ENCODE results near the gene PEA15.

The PEA15 gene, protein sequence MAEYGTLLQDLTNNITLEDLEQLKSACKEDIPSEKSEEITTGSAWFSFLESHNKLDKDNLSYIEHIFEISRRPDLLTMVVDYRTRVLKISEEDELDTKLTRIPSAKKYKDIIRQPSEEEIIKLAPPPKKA

DNA sequence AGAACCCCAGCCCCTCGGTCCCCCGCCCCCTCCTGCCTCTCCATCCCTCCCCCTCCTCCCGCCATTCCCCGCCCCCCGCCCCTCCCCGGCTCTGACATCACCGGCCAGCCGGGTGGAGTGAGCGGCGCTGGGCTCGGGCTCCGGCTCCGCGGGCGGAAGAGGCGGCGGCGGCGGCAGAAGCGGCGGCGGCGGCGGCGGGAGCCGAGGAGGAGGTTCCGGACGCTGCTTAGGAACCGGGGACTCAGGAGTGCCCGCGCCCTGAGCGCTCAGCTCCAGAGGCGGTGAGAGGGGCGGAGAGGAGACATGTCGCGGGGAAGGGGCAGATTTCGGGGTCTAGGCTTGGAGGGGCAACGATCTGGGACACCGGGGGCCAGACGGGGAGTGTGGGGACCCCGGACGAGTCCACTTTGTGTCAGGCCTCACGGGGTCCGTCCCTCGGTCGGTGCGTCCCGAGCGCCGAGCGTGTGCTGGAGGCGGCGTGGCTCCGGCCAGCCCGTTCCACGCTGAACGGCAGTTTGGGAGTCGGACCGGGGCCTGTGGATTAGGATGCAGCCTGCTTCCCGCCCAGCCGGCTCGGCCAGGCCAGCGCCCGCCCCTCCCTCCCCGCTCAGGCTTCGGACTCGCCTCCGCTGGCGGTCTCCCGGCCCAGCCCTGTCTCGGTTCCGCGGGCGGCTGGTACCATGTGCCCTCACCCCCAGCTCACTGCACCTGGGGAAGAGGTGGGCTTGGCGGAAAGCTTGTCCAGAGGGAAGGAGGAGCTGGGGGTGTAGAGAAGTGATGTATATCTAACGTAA is at the start of gene PEA15:
PEA15 (plus strand) TSS at position 143 of the 794 bp plus-strand sequence. CDS start 6,161 bp downstream, outside the sequence.
- peak; percentile 49 for DNase-seq

DNA sequence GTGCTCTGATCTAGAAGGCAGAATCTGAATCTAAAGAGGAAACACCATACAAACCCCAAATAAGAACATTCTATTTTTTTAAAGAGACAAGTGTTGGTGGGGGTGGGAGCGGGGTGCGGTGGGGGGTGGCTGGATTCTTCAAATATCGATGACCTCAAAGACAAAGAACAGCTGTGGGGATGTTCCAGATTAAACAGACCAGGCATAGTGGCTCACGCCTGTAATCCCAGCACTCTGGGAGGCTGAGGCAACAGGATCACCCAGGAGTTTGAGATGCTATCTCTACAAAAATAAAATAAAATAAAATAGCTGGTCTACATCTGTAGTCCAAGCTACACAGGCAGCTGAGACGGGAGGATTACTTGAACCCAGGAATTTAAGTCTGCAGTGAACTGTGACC is 48.8 kb upstream of the PEA15 start:
- no peak for DNase-seq

DNA sequence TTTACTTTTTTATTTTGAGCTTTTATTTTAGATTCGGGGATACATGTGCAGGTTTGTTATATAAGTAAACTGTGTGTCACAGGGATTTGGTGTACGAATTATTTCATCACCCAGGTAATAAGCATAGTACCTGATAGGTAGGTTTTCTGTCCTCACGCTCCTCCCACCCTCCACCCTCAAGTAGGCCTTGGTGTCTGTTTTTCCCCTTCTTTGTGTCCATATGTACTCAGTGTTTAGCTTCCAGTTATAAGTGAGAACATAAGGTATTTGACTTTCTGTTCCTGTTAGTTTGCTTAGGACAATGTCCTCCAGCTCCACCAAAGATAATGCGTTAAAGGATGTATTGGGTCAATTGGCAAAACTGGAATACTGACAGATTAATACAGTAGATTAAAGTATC is 48.0 kb upstream of the PEA15 start:
- DNase-seq = no peak

DNA sequence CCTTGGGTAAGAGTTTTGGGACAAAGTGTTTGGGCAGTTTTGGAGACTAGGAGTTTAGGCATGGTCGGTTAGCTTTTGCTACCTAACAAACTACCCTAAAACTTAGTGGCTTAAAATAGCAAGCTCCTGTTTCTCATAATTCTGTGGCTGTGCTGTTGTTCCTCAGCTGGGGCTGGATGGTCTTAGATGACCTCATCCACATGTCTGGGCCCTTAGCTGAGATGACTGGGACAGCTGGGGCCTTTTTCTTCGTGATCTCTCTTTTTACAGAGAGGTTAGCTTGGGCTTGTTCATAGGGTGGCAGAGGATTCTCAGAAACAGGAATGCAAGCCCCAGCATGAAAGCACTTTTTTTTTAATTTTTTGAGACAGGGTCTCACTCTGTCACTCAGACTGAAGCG is 47.2 kb upstream of the PEA15 start:
- DNase-seq = no peak

DNA sequence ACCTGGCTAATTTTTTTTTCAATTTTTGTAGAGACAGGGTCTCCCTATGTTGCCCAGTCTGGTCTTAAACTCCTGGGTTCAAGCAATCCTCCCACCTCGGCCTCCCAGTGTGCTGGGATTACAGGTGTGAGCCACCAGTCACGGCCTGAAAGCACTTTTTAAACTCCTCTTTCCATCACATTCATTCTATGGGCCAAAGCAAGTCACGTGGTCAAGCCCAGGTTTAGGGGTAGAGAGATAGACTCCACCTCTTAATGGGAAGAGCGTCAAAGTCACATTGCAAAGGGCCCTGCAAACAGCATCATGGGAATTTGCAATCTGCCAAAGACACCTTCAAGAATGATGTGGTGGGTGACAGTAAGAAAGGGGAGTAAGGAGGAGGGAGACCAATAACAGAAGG is 46.6 kb upstream of the PEA15 start:
- DNase-seq = no peak

DNA sequence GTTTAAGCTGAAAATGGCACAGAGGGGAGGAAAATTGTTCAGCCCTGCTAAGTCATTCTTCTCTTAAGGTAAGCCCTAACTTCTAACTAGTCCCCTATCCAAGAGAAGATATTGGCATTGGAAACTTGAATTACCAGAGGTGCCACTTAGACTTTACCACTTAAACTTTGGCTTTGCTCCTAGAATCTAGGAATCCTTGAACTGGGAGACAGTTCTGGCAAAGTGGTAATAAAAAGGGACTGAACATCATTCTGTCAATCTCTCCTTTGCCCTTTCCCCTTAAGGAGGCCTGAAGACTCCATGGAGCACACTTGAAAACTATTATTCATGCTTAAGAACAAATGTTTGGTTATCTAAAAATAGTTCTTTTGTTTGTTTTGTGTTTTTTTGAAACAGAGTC is 45.3 kb upstream of the PEA15 start:
- no peak for DNase-seq

DNA sequence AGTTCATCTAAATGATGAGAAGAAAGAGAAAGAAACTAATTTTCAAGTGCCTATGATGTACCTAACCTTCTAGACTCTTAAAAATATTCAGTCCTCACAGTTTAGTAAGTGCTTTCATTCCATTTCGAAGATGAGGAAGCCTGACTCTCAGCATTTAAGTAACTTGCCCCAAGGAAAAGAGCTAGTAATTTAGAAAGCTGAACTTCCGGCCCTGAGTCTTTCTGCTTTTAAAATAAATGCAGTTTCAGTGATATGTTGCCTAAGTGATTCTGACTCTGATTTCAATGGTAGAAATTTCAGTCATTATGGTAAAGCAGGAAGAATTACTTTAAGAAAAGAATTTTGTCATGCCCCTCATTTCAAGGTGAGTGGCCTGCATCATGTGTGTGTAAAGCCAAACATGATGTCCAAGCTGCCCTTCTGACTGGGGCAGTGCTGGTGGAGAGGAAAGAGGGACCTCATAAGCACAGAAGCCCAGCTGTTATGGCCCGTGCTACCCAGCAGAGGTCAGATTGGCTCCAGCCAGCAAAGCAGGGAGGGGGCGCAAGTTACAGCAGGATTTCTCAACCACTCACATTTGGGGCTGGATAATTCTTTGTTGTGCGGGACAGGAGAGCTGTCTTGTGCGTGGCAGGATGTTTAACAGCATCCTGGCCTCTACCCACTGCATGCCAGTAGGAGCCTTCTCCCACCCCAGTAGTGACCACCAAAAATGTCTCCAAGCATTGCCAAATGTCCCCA is 43.0 kb upstream of the PEA15 start:
- DNase-seq = no peak

DNA sequence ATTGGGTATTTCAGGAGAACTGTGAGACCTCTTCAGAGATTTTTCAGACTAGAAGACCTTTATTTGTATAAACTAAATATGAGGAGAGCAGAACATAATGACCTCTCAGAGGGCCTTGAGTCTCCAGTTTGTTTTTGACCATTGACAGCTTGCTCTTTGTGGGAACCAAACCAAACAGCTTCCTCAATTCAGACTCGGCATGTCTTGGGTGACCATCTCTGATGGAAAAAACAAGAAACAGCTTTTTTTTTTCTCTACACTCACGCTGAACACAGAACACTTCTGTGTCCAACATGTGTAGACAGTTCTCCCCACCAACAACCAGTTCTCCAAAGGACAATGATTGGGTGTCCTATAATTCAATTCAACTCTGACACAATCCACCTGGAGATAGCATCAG is 42.3 kb upstream of the PEA15 start:
- no peak for DNase-seq

DNA sequence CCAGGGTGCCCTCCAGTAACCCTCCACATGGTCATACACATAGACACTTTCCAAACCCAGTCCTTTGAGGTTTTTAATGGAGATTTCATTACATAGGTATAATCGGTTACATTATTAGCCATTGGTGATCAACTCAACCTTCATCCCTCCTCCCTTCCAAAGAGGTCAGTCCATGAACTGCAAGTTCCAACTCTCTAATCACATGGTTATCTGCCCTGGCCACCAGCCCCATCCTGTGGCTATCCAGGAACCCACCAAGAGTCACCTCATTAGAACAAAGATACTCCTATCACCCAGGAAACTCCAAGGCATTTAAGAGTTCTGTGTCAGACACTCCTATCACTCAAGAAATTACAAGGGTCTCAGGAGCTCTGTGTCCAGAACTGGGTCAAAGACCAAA is 41.6 kb upstream of the PEA15 start:
- no peak for DNase-seq

DNA sequence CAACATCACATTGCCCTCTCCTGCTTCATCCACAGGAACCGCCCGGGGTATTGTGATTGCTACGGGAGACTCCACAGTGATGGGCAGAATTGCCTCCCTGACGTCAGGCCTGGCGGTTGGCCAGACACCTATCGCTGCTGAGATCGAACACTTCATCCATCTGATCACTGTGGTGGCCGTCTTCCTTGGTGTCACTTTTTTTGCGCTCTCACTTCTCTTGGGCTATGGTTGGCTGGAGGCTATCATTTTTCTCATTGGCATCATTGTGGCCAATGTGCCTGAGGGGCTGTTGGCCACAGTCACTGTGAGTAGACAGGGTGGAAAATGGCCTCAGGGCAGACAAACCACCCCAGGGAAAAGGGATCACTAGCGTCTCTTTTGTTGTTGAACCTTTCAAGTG is 41.1 kb upstream of the PEA15 start:
- DNase-seq = no peak

DNA sequence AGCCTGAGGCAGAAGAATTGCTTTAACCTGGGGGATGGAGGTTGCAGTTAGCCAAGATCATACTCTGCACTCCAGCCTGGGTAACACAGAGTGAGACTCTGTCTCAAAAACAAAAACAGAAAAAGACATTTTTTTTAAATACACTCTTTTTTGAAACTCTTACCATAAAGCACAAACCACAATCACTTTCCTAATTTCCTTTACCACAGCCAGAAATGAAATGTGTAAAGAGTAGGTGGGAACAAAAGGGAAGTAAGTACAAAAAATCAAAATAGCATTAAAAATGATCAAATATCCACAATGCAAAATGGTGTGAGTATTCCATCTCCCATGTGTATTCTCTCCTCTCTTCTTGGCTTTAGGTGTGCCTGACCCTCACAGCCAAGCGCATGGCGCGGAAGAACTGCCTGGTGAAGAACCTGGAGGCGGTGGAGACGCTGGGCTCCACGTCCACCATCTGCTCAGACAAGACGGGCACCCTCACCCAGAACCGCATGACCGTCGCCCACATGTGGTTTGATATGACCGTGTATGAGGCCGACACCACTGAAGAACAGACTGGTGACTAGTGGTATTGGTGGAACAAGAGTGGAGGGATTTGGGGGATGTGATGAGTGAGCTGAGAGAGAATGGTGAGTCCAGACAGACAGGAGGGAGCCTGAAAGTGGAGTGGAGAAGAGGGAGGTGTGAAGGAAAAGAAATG is 38.9 kb upstream of the PEA15 start:
- no peak for DNase-seq

DNA sequence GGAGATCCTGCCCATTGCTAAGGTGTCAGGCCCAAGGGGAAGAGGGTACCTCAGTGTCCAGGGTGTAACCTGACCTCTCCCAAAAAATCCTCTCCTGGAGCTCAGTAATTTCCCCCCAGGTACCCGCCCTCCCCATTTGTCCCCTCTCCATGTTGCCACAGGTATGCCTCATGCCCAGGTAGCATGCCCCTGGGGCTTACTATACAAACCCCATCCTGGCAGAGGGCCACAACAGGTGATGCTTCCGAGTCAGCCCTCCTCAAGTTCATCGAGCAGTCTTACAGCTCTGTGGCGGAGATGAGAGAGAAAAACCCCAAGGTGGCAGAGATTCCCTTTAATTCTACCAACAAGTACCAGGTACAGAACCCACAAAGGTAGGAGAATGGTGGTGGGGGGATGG is 38.1 kb upstream of the PEA15 start:
- no peak for DNase-seq

DNA sequence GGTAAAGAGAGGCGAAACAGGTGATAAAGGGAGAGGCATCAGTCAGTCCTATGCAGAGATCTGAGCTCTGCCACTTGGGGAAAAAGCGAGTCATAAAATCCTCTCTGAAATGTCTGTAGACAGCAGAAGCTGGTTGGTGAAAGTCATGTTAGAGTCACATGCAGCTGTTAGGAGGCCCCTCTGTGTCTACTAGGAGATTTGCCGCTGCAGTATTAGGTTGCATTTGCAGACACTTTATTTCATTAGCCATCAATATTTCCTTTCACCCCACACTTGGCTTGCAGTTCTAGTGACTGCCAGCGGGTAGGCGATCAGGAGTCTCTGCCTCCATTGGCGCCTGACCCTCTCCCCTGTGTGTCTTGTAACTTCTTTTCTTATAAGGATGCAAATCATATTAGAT is 37.6 kb upstream of the PEA15 start:
- no peak for DNase-seq

DNA sequence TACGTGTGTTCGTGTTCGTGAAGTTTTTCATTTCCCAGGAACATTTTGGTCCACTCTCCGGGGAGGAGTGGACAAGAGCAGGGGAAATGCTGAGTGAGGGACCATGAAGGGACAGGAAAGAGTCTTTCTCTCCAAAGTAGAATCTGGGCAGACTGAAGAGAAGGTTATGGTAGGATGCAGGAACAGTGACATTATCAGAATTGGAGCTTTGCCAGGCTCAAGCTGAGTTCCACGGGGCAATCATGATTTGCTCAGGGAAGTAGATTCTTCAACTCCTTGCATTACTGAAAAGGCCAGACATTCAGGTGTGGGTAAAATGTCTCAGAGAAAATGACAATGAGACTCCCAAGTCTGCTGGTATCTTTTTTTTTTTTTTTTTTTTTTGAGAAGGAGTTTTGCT is 37.2 kb upstream of the PEA15 start:
- DNase-seq = no peak

DNA sequence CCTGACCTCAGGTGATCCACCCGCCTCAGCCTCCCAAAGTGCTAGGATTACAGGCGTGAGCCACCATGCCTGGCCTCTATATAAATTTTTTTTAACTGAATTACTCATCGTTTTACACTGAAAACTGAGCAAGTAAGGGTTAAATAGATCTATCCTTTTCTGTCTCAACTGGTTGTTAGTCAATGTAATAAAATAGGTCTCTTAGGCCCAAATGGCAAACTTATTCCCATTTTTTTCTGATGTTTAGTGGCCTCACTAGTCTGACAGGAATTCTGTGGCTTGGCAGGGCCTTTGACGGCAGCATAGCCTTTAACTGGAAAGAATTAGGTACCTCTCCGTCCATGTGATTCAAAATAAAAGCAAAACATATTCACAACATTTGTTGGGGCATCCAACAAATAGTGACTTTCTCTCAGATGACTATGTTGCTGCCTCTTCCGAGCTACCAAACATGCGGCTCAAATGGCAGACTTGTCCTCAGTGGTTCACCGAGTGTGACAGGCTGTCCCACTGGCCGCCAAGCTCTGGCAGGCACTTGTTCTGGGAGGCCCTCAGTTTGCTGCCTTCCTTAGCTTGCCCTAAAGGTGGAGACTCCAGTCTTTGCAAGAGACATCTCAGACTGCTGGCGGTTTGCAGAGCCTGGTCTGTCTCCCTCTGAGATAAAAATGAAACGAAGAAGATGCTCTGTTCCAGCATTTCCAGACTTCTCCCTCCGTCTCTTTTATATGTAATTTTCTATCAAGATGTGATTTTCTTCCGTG is 36.4 kb upstream of the PEA15 start:
- no peak for DNase-seq

DNA sequence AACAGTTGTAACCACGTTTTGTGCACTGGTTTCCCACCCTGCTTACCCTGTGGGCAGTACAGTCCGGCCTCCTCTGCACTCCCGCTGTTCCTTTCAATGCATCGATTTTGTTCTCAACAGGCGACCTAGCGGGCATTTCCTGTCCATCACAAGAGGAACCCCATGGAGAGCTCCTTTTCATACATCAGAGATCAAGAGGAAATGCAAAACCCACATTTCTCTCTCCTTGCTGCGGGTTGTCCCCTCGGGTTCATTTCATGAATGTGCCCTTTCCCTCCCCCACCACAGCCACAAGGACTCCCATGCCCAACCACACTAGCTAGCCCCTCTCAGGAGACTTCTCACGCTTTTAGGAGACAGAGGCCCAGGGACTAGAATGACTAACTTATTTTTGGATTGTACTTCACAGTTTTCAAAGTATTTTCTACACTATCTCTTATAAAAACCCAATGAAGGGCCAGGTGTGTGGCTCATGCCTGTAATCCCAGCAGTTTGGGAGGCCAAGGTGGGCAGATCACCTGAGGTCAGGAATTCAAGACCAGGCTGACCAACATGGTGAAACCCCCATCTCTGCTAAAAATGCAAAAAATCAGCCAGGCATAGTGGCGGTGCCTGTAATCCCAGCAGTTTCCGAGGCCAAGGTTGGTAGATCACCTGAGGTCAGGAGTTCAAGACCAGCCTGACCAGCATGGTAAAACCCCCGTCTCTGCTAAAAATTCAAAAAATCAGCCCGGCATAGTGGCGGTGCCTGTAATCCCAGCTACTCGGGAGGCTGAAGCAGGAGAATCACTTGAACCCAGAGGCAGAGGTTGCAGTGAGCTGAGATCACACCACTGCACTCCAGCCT is 35.4 kb upstream of the PEA15 start:
- DNase-seq = no peak

DNA sequence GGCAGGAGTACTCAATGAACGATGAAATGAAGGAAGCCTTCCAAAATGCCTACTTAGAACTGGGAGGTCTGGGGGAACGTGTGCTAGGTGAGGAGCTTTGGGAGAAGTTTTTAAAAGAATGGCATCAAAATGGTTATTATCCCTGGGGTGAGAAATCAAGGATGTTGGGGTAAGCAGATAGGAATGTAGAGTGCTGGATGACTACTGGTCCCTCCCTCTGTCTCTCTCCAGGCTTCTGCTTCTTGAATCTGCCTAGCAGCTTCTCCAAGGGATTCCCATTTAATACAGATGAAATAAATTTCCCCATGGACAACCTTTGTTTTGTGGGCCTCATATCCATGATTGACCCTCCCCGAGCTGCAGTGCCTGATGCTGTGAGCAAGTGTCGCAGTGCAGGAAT is 33.8 kb upstream of the PEA15 start:
- no peak for DNase-seq

DNA sequence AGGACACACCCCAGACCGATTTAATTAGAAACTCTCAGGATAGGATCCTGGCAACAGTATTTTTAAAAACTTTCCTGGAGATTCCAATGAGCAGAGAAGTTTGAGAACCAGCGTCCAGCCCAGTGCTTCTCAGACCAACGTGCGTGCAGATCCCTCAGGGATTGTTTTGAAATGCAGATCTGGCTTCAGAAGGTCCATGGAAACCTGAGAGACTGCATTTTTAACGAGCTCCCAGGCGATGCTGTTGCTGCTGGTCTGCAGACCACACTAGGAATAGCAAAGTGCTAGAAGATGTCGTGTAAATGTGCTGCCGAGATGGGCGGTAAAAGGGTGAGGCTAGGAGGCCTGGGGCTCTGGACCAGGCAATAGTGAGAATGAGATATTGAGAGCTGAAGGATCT is 33.2 kb upstream of the PEA15 start:
- no peak for DNase-seq

DNA sequence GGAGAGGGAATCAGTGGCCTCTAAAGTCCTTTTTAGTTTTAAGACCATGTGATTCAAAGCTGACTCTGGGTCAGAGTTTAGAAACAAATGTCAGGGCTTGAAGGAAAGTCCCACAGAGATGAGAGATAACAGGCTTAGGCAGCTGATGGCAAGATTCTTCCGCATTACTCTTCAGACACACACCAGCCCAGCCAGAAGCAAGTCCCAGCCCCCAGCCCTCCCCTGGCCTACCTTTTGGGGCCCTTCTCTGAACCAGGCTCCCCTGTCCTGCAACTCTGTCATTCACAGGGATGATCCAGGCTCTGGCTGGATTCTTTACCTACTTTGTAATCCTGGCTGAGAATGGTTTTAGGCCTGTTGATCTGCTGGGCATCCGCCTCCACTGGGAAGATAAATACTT is 28.0 kb upstream of the PEA15 start:
- DNase-seq = no peak

DNA sequence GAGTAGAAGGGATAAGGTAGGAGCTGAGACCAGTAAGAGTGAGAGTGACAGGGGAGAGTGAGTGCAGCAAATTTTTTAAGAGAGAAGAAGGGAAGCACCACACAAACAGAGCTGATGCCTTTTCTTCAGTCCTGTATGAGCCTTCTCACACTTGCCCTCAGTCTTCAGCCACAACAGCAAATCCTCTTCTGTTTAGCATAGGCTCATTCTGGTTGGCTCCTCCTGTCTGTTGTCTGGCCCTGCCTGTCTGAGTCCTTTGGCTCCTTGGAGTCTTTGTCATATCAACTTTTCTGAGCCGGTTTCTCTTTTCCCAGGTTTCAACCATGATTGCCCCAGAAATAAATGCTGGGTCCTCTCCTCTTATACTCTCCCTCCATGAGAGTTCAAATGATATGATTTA is 27.5 kb upstream of the PEA15 start:
- no peak for DNase-seq

DNA sequence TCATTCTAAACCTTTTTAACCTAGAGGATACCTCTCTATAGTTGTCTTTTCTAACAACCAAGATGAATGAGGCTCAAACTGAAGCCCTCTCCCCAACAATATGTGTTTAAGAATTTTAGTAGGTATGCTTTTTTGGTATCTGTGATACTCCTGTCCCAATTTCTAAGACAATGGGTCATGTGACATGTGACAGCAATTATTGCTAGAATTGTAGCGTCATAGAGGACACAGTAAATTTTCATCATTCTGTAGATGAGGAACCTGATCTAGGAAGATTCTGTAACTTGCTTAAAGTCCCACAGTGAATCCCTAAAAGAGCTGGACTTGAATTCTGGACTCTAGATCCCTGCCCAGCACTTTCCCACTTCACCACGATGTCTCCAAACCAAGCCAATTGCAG is 26.5 kb upstream of the PEA15 start:
- DNase-seq = no peak

DNA sequence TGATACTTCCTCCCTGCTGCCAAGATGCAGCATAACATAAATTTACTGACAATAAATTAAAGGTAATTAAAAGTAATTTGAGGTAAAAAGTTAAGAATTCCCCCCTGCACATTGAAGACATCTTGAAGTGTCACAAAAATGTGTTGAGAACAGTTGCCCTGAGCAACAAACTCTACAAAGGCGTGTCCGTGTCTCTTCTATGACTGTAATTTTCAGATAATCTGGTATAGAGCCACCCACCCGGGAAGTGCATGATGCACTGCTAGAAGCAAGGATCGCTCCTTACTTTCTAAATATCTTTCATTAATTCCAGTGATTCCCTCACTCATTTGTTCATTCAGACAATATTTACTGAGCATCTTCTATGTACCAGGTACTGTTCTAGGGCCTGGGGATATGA is 25.8 kb upstream of the PEA15 start:
- no peak for DNase-seq

All from activated CD4-positive, alpha-beta T cell treated with anti-CD3 and anti-CD28 coated beads for 1 hour (primary cell).